G401 (cell line): ENCODE results near the gene TERF2IP. TPM values are rescaled to one million over a fixed set of nuclear protein-coding genes. Genes with fewer than 3 reads are reported as not detected.

Source experiments
- DNase-seq: peaks from one replicate; pipeline ENCODE4 v3.0.0-alpha.2; 2015; ENCODE audit warnings: low spot score
- in situ Hi-C: cut with HindIII; loops from 2 replicates; pipeline ENCODE4 v1.10.0; 2016; ENCODE audit warnings: low sequenced_read_pairs, mixed read lengths
- total RNA-seq: library from RNA; depleted of rRNA; stranded (reverse); fragments of >200 nt; shearing (Covaris generic); gene quantifications from 2 replicates; pipeline ENCODE4 v1.2.3, GENCODE V29; 2014; rRNA removed

The TERF2IP gene
- total RNA-seq, 1 experiment from 2014 or later, result 23.8 TPM

GRCh38 chr16:75703306-75703705 is 55.7 kb downstream of the TERF2IP start:
- DNase-seq, result no peak
- in situ Hi-C loops, result no loop called here

Other genes with a start within 250 kb of the TERF2IP start
- gene CFDP1, start 214.3 kb upstream of the TERF2IP start, total RNA-seq, result 58.3 and 63.1 TPM in 2 replicates
- 33.0 and 47.7 TPM in 2 replicates for gene TMEM170A, start 183.1 kb upstream of the TERF2IP start, total RNA-seq
- 0.31 TPM in 1 of 2 replicates, not detected in the other for gene CHST6, start 152.3 kb upstream of the TERF2IP start, total RNA-seq
- 0.12 TPM in 1 of 2 replicates, not detected in the other for gene CHST5, start 111.7 kb upstream of the TERF2IP start, total RNA-seq
- gene TMEM231, start 91.5 kb upstream of the TERF2IP start, total RNA-seq, result 24.2 and 46.1 TPM in 2 replicates
- 18.9 and 20.1 TPM in 2 replicates for gene GABARAPL2, start 81.4 kb upstream of the TERF2IP start, total RNA-seq
- gene ADAT1, start 24.5 kb upstream of the TERF2IP start, total RNA-seq, result 24.2 and 25.1 TPM in 2 replicates
- gene KARS1, start 108 bp upstream of the TERF2IP start, total RNA-seq, result 266 and 292 TPM in 2 replicates
- not detected in 2 replicates for gene CPHXL2, start 29.2 kb downstream of the TERF2IP start, total RNA-seq
- gene DUXB, start 53.7 kb downstream of the TERF2IP start, total RNA-seq, result not detected in 2 replicates
- not detected in 2 replicates for gene CPHXL, start 78.7 kb downstream of the TERF2IP start, total RNA-seq